HG02840 (cell line): Measurements from ENCODE around the gene MGA.

Experiments
- ATAC-seq: cut with Tn5 transposase; IDR thresholded peaks from one replicate; pipeline ENCODE4 v1.9.1; 2021; ENCODE audit warnings: mild to moderate bottlenecking, moderate library complexity, moderate number of reproducible peaks; ENCODE audit not compliant: unreplicated experiment, low FRiP score

Gene MGA

DNA sequence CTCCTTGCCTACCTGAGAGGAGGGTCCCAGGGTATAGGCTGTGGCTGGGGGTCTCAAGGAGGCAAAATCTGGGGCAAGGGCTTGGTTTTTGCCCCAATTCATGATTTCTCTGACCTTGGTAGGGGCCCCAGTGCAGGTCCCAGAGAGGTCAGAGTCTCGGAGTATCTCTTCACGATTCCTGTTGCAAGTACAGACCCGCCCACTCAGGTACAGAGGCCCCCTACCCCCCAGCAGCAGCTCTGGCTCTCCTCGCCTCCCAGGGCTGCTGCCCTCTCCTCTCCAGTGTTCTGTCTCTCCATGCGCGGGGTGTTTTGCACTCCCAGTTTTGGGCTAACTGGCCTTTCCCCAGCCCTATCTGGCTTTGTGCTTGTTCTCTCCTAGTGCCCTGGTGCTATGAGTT lies 162.3 kb downstream of the MGA start:
- ATAC-seq = no peak
